ENCODE results near the gene P3R3URF. TPM values are rescaled to one million over a fixed set of nuclear protein-coding genes. Genes with fewer than 3 reads are reported as not detected.

Gene P3R3URF
- total and polyA plus RNA-seq, 9 of the 15 experiments (the other 6 are each of a cell fraction or from before 2014, with no cell fraction given), result not detected

DNA sequence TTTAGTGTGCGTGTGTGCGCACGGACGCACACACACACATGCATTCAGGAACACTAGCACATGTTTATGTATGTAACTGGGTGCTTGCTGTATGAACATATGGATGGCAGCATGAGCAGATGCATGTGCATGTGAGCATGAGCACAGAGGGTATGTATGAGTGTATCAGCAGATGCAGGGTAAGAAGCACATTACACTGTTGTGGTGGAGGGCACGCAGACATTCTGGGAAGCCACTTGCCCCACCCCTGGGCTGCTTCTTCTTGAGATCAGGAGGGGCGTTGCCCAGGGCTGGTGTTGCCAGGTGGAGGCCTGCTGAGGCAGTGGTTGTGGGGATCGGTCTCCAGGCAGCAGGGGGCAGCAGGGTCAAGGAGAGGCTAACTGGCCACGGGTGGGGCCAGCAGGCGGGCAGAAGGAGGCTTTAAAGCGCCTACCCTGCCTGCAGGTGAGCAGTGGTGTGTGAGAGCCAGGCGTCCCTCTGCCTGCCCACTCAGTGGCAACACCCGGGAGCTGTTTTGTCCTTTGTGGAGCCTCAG lies 3.9 kb upstream of the P3R3URF start (continued):
- TF ChIP-seq, protein P1, sequence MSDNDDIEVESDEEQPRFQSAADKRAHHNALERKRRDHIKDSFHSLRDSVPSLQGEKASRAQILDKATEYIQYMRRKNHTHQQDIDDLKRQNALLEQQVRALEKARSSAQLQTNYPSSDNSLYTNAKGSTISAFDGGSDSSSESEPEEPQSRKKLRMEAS (CRISPR knock-in tag; IDR thresholded peaks at IDR 0.05), result peak; percentile 50
- TF ChIP-seq, protein P2, sequence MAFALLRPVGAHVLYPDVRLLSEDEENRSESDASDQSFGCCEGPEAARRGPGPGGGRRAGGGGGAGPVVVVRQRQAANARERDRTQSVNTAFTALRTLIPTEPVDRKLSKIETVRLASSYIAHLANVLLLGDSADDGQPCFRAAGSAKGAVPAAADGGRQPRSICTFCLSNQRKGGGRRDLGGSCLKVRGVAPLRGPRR (CRISPR knock-in tag; IDR thresholded peaks at IDR 0.05), result no peak
- TF ChIP-seq NFYB (IDR thresholded peaks at IDR 0.05; ENCODE audit: extremely low read depth, insufficient read length) (no peak), REST (IDR thresholded peaks at IDR 0.05; ENCODE audit: borderline replicate concordance) (peak; percentile 86), REST (CRISPR knock-in tag; IDR thresholded peaks at IDR 0.05; ENCODE audit: low read depth) (no peak), CSDE1 (IDR thresholded peaks at IDR 0.05) (no peak), BCLAF1 (IDR thresholded peaks at IDR 0.05; ENCODE audit: borderline replicate concordance in 1 of 2, control insufficient read depth in 1 of 2, low read depth in 2 of 2, low read length in 1 of 2) (no peak)
- TF ChIP-seq, protein P3, sequence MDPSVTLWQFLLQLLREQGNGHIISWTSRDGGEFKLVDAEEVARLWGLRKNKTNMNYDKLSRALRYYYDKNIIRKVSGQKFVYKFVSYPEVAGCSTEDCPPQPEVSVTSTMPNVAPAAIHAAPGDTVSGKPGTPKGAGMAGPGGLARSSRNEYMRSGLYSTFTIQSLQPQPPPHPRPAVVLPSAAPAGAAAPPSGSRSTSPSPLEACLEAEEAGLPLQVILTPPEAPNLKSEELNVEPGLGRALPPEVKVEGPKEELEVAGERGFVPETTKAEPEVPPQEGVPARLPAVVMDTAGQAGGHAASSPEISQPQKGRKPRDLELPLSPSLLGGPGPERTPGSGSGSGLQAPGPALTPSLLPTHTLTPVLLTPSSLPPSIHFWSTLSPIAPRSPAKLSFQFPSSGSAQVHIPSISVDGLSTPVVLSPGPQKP (CRISPR knock-in tag; IDR thresholded peaks at IDR 0.05), result no peak
- TF ChIP-seq, protein P4, sequence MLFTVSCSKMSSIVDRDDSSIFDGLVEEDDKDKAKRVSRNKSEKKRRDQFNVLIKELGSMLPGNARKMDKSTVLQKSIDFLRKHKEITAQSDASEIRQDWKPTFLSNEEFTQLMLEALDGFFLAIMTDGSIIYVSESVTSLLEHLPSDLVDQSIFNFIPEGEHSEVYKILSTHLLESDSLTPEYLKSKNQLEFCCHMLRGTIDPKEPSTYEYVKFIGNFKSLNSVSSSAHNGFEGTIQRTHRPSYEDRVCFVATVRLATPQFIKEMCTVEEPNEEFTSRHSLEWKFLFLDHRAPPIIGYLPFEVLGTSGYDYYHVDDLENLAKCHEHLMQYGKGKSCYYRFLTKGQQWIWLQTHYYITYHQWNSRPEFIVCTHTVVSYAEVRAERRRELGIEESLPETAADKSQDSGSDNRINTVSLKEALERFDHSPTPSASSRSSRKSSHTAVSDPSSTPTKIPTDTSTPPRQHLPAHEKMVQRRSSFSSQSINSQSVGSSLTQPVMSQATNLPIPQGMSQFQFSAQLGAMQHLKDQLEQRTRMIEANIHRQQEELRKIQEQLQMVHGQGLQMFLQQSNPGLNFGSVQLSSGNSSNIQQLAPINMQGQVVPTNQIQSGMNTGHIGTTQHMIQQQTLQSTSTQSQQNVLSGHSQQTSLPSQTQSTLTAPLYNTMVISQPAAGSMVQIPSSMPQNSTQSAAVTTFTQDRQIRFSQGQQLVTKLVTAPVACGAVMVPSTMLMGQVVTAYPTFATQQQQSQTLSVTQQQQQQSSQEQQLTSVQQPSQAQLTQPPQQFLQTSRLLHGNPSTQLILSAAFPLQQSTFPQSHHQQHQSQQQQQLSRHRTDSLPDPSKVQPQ (CRISPR knock-in tag; IDR thresholded peaks at IDR 0.05; ENCODE audit: borderline replicate concordance), result no peak
- TF ChIP-seq, protein P5, sequence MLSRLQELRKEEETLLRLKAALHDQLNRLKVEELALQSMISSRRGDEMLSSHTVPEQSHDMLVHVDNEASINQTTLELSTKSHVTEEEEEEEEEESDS (CRISPR knock-in tag; IDR thresholded peaks at IDR 0.05), result no peak
